ENCODE results near the gene BEST3.
A peak's percentile ranks its signal among the peaks of the same experiment; 100 is the strongest.
"Not testable (repeated sequence)": the region's sequence is repeated elsewhere in the genome, so short reads cannot be mapped to it uniquely, and the experiment has no call there.

The BEST3 gene

GRCh38 chr12:69647178-69647577 lies 51.9 kb downstream of the BEST3 start:
- no peak for DNase-seq

- DNase-seq, result no peak
These were observed 54.1 kb downstream of the BEST3 start for GRCh38 chr12:69645031-69645430.

- DNase-seq, result no peak
These were observed 54.6 kb downstream of the BEST3 start for GRCh38 chr12:69644511-69644910.

GRCh38 chr12:69642531-69642930 lies 56.6 kb downstream of the BEST3 start:
- no peak for DNase-seq

GRCh38 chr12:69641546-69641945 lies 57.6 kb downstream of the BEST3 start:
- no peak for DNase-seq

- peak; percentile 12 to 51 (median 34) for DNase-seq
These were observed 59.6 kb downstream of the BEST3 start for GRCh38 chr12:69639400-69640016.

GRCh38 chr12:69633061-69633460 lies 66.0 kb downstream of the BEST3 start:
- DNase-seq, result no peak

GRCh38 chr12:69630191-69630590 lies 68.9 kb downstream of the BEST3 start:
- no peak for DNase-seq

GRCh38 chr12:69627501-69627900 lies 71.6 kb downstream of the BEST3 start:
- no peak for DNase-seq

GRCh38 chr12:69623970-69624369 lies 75.1 kb downstream of the BEST3 start:
- DNase-seq, result no peak

- no peak for DNase-seq
These were observed 77.6 kb downstream of the BEST3 start for GRCh38 chr12:69621551-69621950.

- DNase-seq, result no peak
These were observed 78.2 kb downstream of the BEST3 start for GRCh38 chr12:69620921-69621320.

GRCh38 chr12:69620077-69620476 lies 79.0 kb downstream of the BEST3 start:
- no peak for DNase-seq

- no peak for DNase-seq
These were observed 80.1 kb downstream of the BEST3 start for GRCh38 chr12:69619050-69619449.

- no peak for DNase-seq
These were observed 83.1 kb downstream of the BEST3 start for GRCh38 chr12:69616025-69616424.

GRCh38 chr12:69613351-69613750 lies 85.8 kb downstream of the BEST3 start:
- DNase-seq, result no peak

GRCh38 chr12:69610729-69611128 lies 88.4 kb downstream of the BEST3 start, which contains the start of gene LRRC10:
Gene LRRC10, minus strand, starts transcription at chr12:69610907. Its CDS starts 69 bp downstream, at chr12:69610838.
- DNase-seq, result no peak

- no peak for DNase-seq
These were observed 89.0 kb downstream of the BEST3 start for GRCh38 chr12:69610126-69610525.

- DNase-seq, result no peak
These were observed 91.0 kb downstream of the BEST3 start for GRCh38 chr12:69608114-69608513.

- DNase-seq, result not testable (repeated sequence)
These were observed 94.8 kb downstream of the BEST3 start for GRCh38 chr12:69604275-69604674.
